Stimulated activated CD8-positive, alpha-beta memory T cell treated with anti-CD3 and anti-CD28 coated beads, Interleukin-12 subunit alpha, Interleukin-12 subunit beta, amount 100 ng/mL, for 24 hours (primary cell): ENCODE measurements around the gene SAMM50.
"Not testable (repeated sequence)": the region's sequence is repeated elsewhere in the genome, so short reads cannot be mapped to it uniquely, and the experiment has no call there.

Experiments
- DNase-seq: peaks from one replicate; pipeline ENCODE4 v3.0.0-alpha.2; 2020; ENCODE audit errors: extremely low read depth

The SAMM50 gene

GRCh38 chr22:44000123-44000522 lies 44.9 kb downstream of the SAMM50 start:
- no peak for DNase-seq

- DNase-seq = no peak
These were observed 46.3 kb downstream of the SAMM50 start for GRCh38 chr22:44001521-44001920.

- DNase-seq = no peak
These were observed 47.1 kb downstream of the SAMM50 start for GRCh38 chr22:44002324-44002723.

GRCh38 chr22:44002997-44003396 lies 47.8 kb downstream of the SAMM50 start:
- no peak for DNase-seq

GRCh38 chr22:44003405-44004103 lies 48.3 kb downstream of the SAMM50 start:
- DNase-seq = no peak

- no peak for DNase-seq
These were observed 48.8 kb downstream of the SAMM50 start for GRCh38 chr22:44004104-44004460.

- no peak for DNase-seq
These were observed 50.3 kb downstream of the SAMM50 start for GRCh38 chr22:44005524-44005923.

GRCh38 chr22:44012162-44012561 lies 56.9 kb downstream of the SAMM50 start:
- DNase-seq = no peak

- DNase-seq = no peak
These were observed 57.3 kb downstream of the SAMM50 start for GRCh38 chr22:44012591-44012990.

- no peak for DNase-seq
These were observed 59.0 kb downstream of the SAMM50 start for GRCh38 chr22:44014241-44014640.

GRCh38 chr22:44016586-44016985 lies 61.3 kb downstream of the SAMM50 start:
- not testable (repeated sequence) for DNase-seq

GRCh38 chr22:44018594-44018993 lies 63.4 kb downstream of the SAMM50 start:
- DNase-seq = no peak

GRCh38 chr22:44019416-44019815 lies 64.2 kb downstream of the SAMM50 start:
- no peak for DNase-seq

- no peak for DNase-seq
These were observed 64.6 kb downstream of the SAMM50 start for GRCh38 chr22:44019846-44020245.

- DNase-seq = no peak
These were observed 65.7 kb downstream of the SAMM50 start for GRCh38 chr22:44020981-44021380.

- peak; percentile 11 for DNase-seq
These were observed 68.4 kb downstream of the SAMM50 start for GRCh38 chr22:44023404-44024287.

GRCh38 chr22:44024288-44024921 lies 69.2 kb downstream of the SAMM50 start, which contains the start of gene PARVB:
Gene PARVB, plus strand, starts transcription at chr22:44024302. Its CDS starts 38 bp downstream, at chr22:44024340.
- no peak for DNase-seq

GRCh38 chr22:44025171-44026065 lies 70.2 kb downstream of the SAMM50 start:
- DNase-seq = no peak

GRCh38 chr22:44026066-44026629 lies 70.9 kb downstream of the SAMM50 start:
- no peak for DNase-seq

- DNase-seq = peak; percentile 32
These were observed 71.6 kb downstream of the SAMM50 start for GRCh38 chr22:44026630-44027511.
